Tibial nerve (tissue), 4 donors: Measurements from ENCODE around the gene FER. TPM values are rescaled to one million over a fixed set of nuclear protein-coding genes. Genes with fewer than 3 reads are reported as not detected.

Experiments
- DNase-seq, 2 donors: peaks; one replicate each; pipeline ENCODE4 v3.0.0-alpha.2; 2019; ENCODE audit warnings: low spot score in 2 of 2
- H3K27ac ChIP-seq, 4 donors: fragments of 200-600 bp; sonication (generic) in 3 of 4; one replicate each; pipeline ENCODE4 v1.5.1; 2017 to 2019; ENCODE audit warnings: mild to moderate bottlenecking in 1 of 4
- H3K27me3 ChIP-seq, 2 donors: fragments of 200-600 bp; sonication (generic) in 1 of 2; one replicate each; pipeline versions ENCODE4 v1.5.1 to v1.6.0; 2017 to 2019
- H3K36me3 ChIP-seq, 3 donors: fragments of 200-600 bp; sonication (generic); one replicate each; pipeline ENCODE4 v1.5.1; 2018 to 2019
- H3K4me1 ChIP-seq, 4 donors: fragments of 200-600 bp; sonication (generic) in 3 of 4; one replicate each; pipeline ENCODE4 v1.5.1; 2017 to 2019
- H3K4me3 ChIP-seq, 4 donors: fragments of 200-600 bp; sonication (generic) in 3 of 4; one replicate each; pipeline ENCODE4 v1.5.1; 2017 to 2019; ENCODE audit warnings: mild to moderate bottlenecking in 1 of 4, moderate library complexity in 1 of 4
- H3K9me3 ChIP-seq, 4 donors: fragments of 200-600 bp; sonication (generic) in 3 of 4; one replicate each; pipeline ENCODE4 v1.5.1; 2017 to 2019
- EP300 ChIP-seq, 2 donors: sonication (generic); formaldehyde crosslinking; IDR thresholded peaks; one replicate each; pipeline ENCODE4 v1.6.1; 2017; ENCODE audit warnings: antibody characterized with exemption in 2 of 2, mild to moderate bottlenecking in 1 of 2
- POLR2A ChIP-seq, 2 donors: fragments of 450-650 bp; IDR thresholded peaks; one replicate each; pipeline ENCODE4 v1.6.1; 2017; ENCODE audit warnings: antibody characterized with exemption in 2 of 2, mild to moderate bottlenecking in 2 of 2, moderate library complexity in 2 of 2
- WGBS, 2 donors: methylation state at CpG; one replicate each; pipeline ENCODE4 v1.1.5; 2018; 5-methylcytosine and 5-hydroxymethylcytosine counted together
- total RNA-seq, 4 donors: library from RNA; depleted of rRNA; stranded (reverse); fragments of >200 nt; gene quantifications; one replicate each; pipeline ENCODE4 v1.1.0, GENCODE V29; 2016
- TF ChIP-seq, protein P1 (sequence below), 5 experiments: fragments of 200-600 bp in 3 of 5; fragments of 450-650 bp in 2 of 5; sonication (generic) in 3 of 5; IDR thresholded peaks; one replicate each; pipeline ENCODE4 v1.5.1; 2016 to 2019; ENCODE audit warnings: antibody characterized with exemption in 5 of 5, mild to moderate bottlenecking in 3 of 5, moderate library complexity in 2 of 5

Gene FER
- total RNA-seq, 4 donors from 2014 or later, result 28.5 to 50.9 (median 39.6) TPM

DNA sequence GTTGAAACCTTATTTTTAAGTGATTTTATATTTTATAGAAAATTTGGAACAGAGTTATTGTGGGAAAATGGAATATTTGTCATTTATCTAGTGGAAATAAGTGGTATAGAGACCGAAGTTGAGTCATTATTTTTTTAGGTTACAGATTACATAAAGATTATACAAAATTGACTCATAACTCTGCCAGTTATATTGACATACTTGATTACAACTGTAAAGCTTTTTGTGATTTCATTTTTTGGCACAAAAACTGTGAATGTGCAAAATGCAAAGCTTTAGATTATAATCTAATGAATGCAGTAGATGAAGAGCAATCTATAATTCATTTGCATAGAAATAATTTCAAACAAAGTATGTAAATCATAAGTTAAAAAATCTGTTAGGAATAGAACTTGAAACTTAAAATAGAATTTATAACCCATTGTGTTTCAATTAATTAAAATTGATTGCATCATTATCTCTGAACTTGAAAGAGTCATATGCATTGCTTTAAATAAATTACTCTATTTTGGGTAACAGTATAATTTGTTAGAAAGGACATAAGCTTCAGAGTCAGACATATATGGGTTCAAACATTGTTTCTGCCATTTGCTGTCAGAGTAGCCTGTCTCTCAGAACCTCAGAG is 280.4 kb downstream of the FER start:
- no peak overlapping the region for H3K27ac ChIP-seq
- no peaks in the 10 kb centered on the region for H3K4me1 ChIP-seq
- no peak for DNase-seq
- TF ChIP-seq POLR2A (IDR thresholded peaks at IDR 0.05), result no peak
- TF ChIP-seq, protein P1, sequence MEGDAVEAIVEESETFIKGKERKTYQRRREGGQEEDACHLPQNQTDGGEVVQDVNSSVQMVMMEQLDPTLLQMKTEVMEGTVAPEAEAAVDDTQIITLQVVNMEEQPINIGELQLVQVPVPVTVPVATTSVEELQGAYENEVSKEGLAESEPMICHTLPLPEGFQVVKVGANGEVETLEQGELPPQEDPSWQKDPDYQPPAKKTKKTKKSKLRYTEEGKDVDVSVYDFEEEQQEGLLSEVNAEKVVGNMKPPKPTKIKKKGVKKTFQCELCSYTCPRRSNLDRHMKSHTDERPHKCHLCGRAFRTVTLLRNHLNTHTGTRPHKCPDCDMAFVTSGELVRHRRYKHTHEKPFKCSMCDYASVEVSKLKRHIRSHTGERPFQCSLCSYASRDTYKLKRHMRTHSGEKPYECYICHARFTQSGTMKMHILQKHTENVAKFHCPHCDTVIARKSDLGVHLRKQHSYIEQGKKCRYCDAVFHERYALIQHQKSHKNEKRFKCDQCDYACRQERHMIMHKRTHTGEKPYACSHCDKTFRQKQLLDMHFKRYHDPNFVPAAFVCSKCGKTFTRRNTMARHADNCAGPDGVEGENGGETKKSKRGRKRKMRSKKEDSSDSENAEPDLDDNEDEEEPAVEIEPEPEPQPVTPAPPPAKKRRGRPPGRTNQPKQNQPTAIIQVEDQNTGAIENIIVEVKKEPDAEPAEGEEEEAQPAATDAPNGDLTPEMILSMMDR (IDR thresholded peaks at IDR 0.05), result no peak
- TF ChIP-seq EP300 (IDR thresholded peaks at IDR 0.05), result no peak
- H3K9me3 ChIP-seq, result peaks cover 0 to 8% (median 0%) of the 10 kb centered on the region in 4 donors
- WGBS, 2 donors, result 76 to 80% methylated on average over 1 of the region's 1 CpG
- H3K36me3 ChIP-seq, result peaks cover 0 to 11% (median 0%) of the 10 kb centered on the region in 3 donors
- H3K27me3 ChIP-seq, result no peaks in the 10 kb centered on the region
- no peak overlapping the region for H3K4me3 ChIP-seq

- DNase-seq, result no peak
- H3K36me3 ChIP-seq, result peaks cover 0 to 9% (median 0%) of the 10 kb centered on the region in 3 donors
- TF ChIP-seq, protein P1 (IDR thresholded peaks at IDR 0.05), result no peak
- H3K9me3 ChIP-seq, result peaks cover 0 to 8% (median 0%) of the 10 kb centered on the region in 4 donors
- no peaks in the 10 kb centered on the region for H3K4me1 ChIP-seq
- H3K4me3 ChIP-seq, result no peak overlapping the region
- H3K27me3 ChIP-seq, result no peaks in the 10 kb centered on the region
- WGBS, 2 donors, result 90% methylated on average over 2 of the region's 2 CpGs
- H3K27ac ChIP-seq, result no peak overlapping the region
Measured at GRCh38 chr5:109028608-109029299, 281.1 kb downstream of the FER start.

GRCh38 chr5:109029847-109030246 is 282.1 kb downstream of the FER start:
- Histone ChIP-seq H3K4me3 (no peak overlapping the region), H3K36me3 (no peaks in the 10 kb centered on the region), H3K9me3 (no peaks in the 10 kb centered on the region), H3K27ac (no peak overlapping the region), H3K4me1 (no peaks in the 10 kb centered on the region), H3K27me3 (no peaks in the 10 kb centered on the region)
- TF ChIP-seq POLR2A (IDR thresholded peaks at IDR 0.05) (no peak), EP300 (IDR thresholded peaks at IDR 0.05) (no peak)
- TF ChIP-seq, protein P1 (IDR thresholded peaks at IDR 0.05), result no peak
- DNase-seq, result no peak
- WGBS, 2 donors, result 96 to 97% methylated on average over 1 of the region's 1 CpG

- H3K9me3 ChIP-seq, result no peaks in the 10 kb centered on the region
- no peaks in the 10 kb centered on the region for H3K27me3 ChIP-seq
- H3K4me1 ChIP-seq, result no peaks in the 10 kb centered on the region
- 91 to 93% methylated on average over 2 of the region's 2 CpGs for WGBS, 2 donors
- no peak overlapping the region for H3K27ac ChIP-seq
- DNase-seq, result no peak
- H3K4me3 ChIP-seq, result no peak overlapping the region
- H3K36me3 ChIP-seq, result no peaks in the 10 kb centered on the region
- TF ChIP-seq EP300 (IDR thresholded peaks at IDR 0.05) (no peak), POLR2A (IDR thresholded peaks at IDR 0.05) (no peak)
- TF ChIP-seq, protein P1 (IDR thresholded peaks at IDR 0.05), result no peak
Measured at GRCh38 chr5:109030360-109031143, 282.9 kb downstream of the FER start.

- no peak overlapping the region for H3K27ac ChIP-seq
- 90 to 96% methylated on average over 1 of the region's 1 CpG for WGBS, 2 donors
- H3K4me3 ChIP-seq, result no peak overlapping the region
- no peaks in the 10 kb centered on the region for H3K27me3 ChIP-seq
- no peak for DNase-seq
- TF ChIP-seq EP300 (IDR thresholded peaks at IDR 0.05), result no peak
- no peak for TF ChIP-seq POLR2A (IDR thresholded peaks at IDR 0.05)
- TF ChIP-seq, protein P1 (IDR thresholded peaks at IDR 0.05), result no peak
- H3K4me1 ChIP-seq, result no peaks in the 10 kb centered on the region
- no peaks in the 10 kb centered on the region for H3K36me3 ChIP-seq
- H3K9me3 ChIP-seq, result no peaks in the 10 kb centered on the region
Measured at GRCh38 chr5:109034306-109034705, 286.6 kb downstream of the FER start.
